Neural cell (in vitro differentiated cells): ENCODE data around the gene SND1.

Experiments
- EP300 ChIP-seq: fragments of 450-650 bp; conservative IDR thresholded peaks from 2 replicates; pipeline ENCODE4 v1.6.1; 2014; ENCODE audit warnings: antibody characterized with exemption, mild to moderate bottlenecking, moderate library complexity; ENCODE audit not compliant: poor library complexity, severe bottlenecking
- EZH2 ChIP-seq: fragments of 200-600, 300-800 bp; shearing (Covaris generic), sonication (generic); IDR thresholded peaks from 2 replicates; pipeline ENCODE4 v1.6.1; 2014; ENCODE audit warnings: antibody characterized with exemption, low read length, borderline replicate concordance, mild to moderate bottlenecking; ENCODE audit not compliant: insufficient read depth, poor library complexity, severe bottlenecking
- MXI1 ChIP-seq: fragments of 450-650 bp; conservative IDR thresholded peaks from 2 replicates; pipeline ENCODE4 v1.6.1; 2014; ENCODE audit warnings: antibody characterized with exemption, mild to moderate bottlenecking; ENCODE audit not compliant: poor library complexity, severe bottlenecking
- POLR2AphosphoS5 ChIP-seq: IDR thresholded peaks from 2 replicates; pipeline ENCODE4 v1.6.1; 2012
- RAD21 ChIP-seq: fragments of 450-650 bp; conservative IDR thresholded peaks from 2 replicates; pipeline ENCODE4 v1.6.1; 2014; ENCODE audit warnings: antibody characterized with exemption, mild to moderate bottlenecking, moderate library complexity
- SMC3 ChIP-seq: fragments of 450-650 bp; conservative IDR thresholded peaks from 2 replicates; pipeline ENCODE4 v1.6.1; 2014; ENCODE audit warnings: antibody characterized with exemption, mild to moderate bottlenecking, moderate library complexity; ENCODE audit not compliant: poor library complexity
- TAF1 ChIP-seq: IDR thresholded peaks from 2 replicates; pipeline ENCODE4 v1.6.1; 2012; ENCODE audit warnings: low read depth
- TF ChIP-seq, protein P1 (sequence below): fragments of 450-650 bp; IDR thresholded peaks from 2 replicates; pipeline ENCODE4 v1.5.1; 2014; ENCODE audit warnings: antibody characterized with exemption, mild to moderate bottlenecking, moderate library complexity; ENCODE audit not compliant: poor library complexity, severe bottlenecking
- TF ChIP-seq, protein P2 (sequence below): IDR thresholded peaks from 2 replicates; pipeline ENCODE4 v1.6.1; 2012; ENCODE audit warnings: borderline replicate concordance

DNA sequence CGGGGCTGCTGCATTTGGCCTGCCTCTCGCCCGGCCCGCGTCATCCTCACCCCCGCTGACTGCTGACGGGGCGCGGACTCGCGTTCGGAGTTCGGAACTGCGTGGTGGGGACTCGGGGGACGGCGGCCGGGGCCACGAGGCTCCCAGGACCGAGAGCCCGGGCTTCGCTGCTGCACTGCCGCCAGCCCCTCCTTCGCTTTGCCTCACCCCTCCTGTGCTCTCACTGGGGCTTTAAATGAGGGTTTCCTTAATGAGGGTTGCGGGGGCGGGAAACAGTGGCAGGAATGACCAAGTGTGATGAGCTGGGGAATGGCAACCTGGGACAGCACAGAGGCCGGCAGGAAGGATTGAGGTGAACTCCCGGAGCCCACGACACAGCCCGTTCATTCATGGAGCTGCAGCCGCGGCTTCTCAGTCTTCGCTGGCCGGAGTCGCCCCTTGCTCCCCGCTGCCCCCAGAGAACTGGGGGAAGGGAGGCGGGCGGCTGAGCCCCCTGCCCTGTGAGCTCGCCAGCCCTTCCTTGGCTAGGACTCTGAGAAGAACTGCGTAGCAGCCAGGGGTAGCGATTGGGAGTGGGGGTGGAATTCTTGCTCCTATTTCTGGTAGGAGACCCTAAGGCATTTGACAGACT is 380.7 kb downstream of the SND1 start:
- TF ChIP-seq, protein P1, sequence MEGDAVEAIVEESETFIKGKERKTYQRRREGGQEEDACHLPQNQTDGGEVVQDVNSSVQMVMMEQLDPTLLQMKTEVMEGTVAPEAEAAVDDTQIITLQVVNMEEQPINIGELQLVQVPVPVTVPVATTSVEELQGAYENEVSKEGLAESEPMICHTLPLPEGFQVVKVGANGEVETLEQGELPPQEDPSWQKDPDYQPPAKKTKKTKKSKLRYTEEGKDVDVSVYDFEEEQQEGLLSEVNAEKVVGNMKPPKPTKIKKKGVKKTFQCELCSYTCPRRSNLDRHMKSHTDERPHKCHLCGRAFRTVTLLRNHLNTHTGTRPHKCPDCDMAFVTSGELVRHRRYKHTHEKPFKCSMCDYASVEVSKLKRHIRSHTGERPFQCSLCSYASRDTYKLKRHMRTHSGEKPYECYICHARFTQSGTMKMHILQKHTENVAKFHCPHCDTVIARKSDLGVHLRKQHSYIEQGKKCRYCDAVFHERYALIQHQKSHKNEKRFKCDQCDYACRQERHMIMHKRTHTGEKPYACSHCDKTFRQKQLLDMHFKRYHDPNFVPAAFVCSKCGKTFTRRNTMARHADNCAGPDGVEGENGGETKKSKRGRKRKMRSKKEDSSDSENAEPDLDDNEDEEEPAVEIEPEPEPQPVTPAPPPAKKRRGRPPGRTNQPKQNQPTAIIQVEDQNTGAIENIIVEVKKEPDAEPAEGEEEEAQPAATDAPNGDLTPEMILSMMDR: no peak
- TF ChIP-seq EP300 (no peak), EZH2 (no peak), POLR2AphosphoS5 (peak; percentile 36), SMC3 (no peak), RAD21 (peak; percentile 22), MXI1 (no peak), TAF1 (no peak)
- TF ChIP-seq, protein P2, sequence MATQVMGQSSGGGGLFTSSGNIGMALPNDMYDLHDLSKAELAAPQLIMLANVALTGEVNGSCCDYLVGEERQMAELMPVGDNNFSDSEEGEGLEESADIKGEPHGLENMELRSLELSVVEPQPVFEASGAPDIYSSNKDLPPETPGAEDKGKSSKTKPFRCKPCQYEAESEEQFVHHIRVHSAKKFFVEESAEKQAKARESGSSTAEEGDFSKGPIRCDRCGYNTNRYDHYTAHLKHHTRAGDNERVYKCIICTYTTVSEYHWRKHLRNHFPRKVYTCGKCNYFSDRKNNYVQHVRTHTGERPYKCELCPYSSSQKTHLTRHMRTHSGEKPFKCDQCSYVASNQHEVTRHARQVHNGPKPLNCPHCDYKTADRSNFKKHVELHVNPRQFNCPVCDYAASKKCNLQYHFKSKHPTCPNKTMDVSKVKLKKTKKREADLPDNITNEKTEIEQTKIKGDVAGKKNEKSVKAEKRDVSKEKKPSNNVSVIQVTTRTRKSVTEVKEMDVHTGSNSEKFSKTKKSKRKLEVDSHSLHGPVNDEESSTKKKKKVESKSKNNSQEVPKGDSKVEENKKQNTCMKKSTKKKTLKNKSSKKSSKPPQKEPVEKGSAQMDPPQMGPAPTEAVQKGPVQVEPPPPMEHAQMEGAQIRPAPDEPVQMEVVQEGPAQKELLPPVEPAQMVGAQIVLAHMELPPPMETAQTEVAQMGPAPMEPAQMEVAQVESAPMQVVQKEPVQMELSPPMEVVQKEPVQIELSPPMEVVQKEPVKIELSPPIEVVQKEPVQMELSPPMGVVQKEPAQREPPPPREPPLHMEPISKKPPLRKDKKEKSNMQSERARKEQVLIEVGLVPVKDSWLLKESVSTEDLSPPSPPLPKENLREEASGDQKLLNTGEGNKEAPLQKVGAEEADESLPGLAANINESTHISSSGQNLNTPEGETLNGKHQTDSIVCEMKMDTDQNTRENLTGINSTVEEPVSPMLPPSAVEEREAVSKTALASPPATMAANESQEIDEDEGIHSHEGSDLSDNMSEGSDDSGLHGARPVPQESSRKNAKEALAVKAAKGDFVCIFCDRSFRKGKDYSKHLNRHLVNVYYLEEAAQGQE: no peak
